Large intestine (tissue), 3 donors: ENCODE data around the gene TIRAP. TPM values are rescaled to one million over a fixed set of nuclear protein-coding genes. Genes with fewer than 3 reads are reported as not detected.

ENCODE experiments used
- DNase-seq, 2 donors: peaks; one replicate each; pipeline versions ENCODE4 v3.0.0 to v3.0.0-alpha.2; 2013
- H3K27ac ChIP-seq: one replicate; pipeline ENCODE4 v1.5.1; 2013; ENCODE audit warnings: low read length
- H3K27me3 ChIP-seq: 2 replicates; pipeline ENCODE4 v1.6.1; 2013; ENCODE audit warnings: low read length; ENCODE audit not compliant: control insufficient read depth, insufficient read depth
- H3K36me3 ChIP-seq: 2 replicates; pipeline ENCODE4 v1.6.1; 2013; ENCODE audit warnings: low read length; ENCODE audit not compliant: control insufficient read depth, insufficient read depth
- H3K4me1 ChIP-seq: one replicate; pipeline ENCODE4 v1.6.1; 2013; ENCODE audit warnings: low read length; ENCODE audit not compliant: control insufficient read depth, insufficient read depth
- H3K4me3 ChIP-seq: one replicate; pipeline ENCODE4 v1.5.1; 2013; ENCODE audit warnings: low read length
- H3K9me3 ChIP-seq: one replicate; pipeline ENCODE4 v1.6.1; 2013; ENCODE audit warnings: mild to moderate bottlenecking, low read depth, low read length, moderate library complexity; ENCODE audit not compliant: control insufficient read depth
- WGBS: methylation state at CpG from one replicate; pipeline ENCODE4 v1.1.5; 2013; ENCODE audit warnings: low lambda C conversion rate; ENCODE audit not compliant: insufficient coverage; 5-methylcytosine and 5-hydroxymethylcytosine counted together
- polyA plus RNA-seq: library from polyadenylated mRNA; unstranded; fragments of 120-200 nt; gene quantifications from one replicate; pipeline ENCODE4 v1.2.1, GENCODE V29; 2013

Gene TIRAP
- polyA plus RNA-seq, 1 donor = 13.2 TPM

DNA sequence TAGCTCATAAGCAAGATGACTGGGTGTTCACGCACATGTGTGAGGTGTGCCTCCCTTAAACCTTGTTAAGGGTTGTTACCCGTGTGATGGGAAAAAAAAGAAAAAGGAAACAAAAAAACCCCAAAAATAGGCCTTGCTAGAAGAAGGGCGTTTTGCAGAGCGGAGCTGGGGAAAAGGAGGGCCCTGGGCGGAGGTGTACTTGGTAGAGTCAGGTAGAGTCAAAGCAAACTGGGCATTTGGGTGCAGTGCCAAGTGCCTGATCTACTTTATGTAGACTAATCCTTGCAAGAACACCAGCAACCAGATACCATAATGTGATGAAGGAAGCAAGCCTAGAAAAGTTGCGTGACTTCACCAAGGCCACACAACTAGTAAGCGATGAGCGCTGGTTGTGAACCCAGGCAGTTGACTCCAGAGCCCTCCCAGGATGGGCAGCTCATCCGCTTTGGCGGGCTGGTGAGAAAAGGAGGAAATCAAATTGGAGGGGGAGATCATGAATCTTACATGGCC, 1.2 kb upstream of the TIRAP start:
- Histone ChIP-seq H3K4me1 (peaks cover 7% of the 10 kb centered on the region), H3K27me3 (no peaks in the 10 kb centered on the region), H3K9me3 (no peaks in the 10 kb centered on the region), H3K4me3 (peak overlapping the region; percentile 78), H3K27ac (no peak overlapping the region), H3K36me3 (peaks cover 14% of the 10 kb centered on the region)
- DNase-seq = no peak
- WGBS = 95% methylated on average over 4 of the region's 10 CpGs

DNA sequence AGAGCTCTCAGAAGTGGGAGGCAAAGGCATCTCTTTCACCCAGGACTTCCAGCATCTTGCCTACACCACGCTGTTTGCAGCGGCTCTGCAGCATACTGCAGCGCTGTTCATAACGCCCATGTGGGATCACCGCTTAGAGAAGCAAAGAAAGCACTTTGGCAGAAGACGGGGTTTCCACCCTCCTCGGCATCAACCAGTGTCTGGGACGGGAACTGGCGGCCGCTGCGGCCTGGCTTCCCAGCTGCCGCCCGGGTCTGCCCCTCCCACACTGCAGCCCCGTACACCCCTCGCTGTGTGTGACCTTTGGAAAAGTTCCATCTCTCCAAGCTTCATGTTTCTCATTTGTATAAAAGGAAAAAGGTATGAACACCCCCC, 545 bp upstream of the TIRAP start:
- Histone ChIP-seq H3K27ac (peak overlapping the region; percentile 86), H3K27me3 (no peaks in the 10 kb centered on the region), H3K4me1 (peaks cover 7% of the 10 kb centered on the region), H3K9me3 (no peaks in the 10 kb centered on the region), H3K36me3 (peaks cover 9% of the 10 kb centered on the region), H3K4me3 (peak overlapping the region; percentile 78)
- peak in 1 of 2 donors; percentile 68 for DNase-seq
- no CpG with 5 or more reads among the region's 15 CpGs for WGBS

DNA sequence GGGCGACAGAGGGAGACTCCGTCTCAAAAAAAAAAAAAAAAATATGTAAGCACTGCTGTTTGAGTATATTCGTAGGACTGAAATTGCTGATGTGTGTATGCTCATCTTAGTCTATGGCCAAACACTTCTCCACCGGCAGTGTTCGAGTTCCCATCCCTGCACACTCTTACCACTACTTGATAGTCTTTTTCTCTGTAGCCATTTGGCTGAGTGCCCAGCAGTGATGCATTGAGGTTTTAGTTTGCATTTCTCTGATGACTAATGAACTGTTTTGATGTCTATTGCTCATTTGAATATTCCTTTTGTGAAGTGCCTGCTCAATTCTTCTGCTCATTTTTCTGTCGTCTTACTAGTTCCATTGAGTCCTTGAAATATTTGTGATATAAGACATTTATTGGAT, 1.9 kb downstream of the TIRAP start:
- Histone ChIP-seq H3K4me1 (peaks cover 7% of the 10 kb centered on the region), H3K9me3 (no peaks in the 10 kb centered on the region), H3K27ac (no peak overlapping the region), H3K27me3 (no peaks in the 10 kb centered on the region), H3K36me3 (peaks cover 3% of the 10 kb centered on the region), H3K4me3 (no peak overlapping the region)
- 100% methylated on average over 3 of the region's 6 CpGs for WGBS
- no peak for DNase-seq

DNA sequence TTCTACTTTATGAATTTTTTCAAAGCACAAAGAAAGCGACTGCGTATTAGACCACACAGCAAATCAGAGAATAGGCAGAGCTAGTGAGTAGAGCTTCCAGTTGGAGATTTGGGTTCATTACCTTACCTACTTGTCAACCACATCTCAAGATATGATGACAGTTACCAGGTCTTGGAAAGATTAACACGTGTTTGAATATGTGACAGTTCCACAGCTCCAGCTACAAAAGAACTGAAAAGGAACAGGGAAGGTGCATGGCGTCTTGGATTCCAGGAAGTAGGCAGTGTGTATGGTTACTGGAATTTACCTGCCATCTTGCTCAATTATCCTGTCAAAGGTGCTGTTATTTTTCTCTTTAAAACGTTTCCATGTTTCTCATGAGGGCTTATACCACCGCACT, 5.3 kb downstream of the TIRAP start:
- Histone ChIP-seq H3K4me1 (no peaks in the 10 kb centered on the region), H3K36me3 (peaks cover 31% of the 10 kb centered on the region), H3K4me3 (no peak overlapping the region), H3K27me3 (no peaks in the 10 kb centered on the region), H3K9me3 (no peaks in the 10 kb centered on the region), H3K27ac (no peak overlapping the region)
- no CpG with 5 or more reads among the region's 6 CpGs for WGBS
- DNase-seq = no peak

DNA sequence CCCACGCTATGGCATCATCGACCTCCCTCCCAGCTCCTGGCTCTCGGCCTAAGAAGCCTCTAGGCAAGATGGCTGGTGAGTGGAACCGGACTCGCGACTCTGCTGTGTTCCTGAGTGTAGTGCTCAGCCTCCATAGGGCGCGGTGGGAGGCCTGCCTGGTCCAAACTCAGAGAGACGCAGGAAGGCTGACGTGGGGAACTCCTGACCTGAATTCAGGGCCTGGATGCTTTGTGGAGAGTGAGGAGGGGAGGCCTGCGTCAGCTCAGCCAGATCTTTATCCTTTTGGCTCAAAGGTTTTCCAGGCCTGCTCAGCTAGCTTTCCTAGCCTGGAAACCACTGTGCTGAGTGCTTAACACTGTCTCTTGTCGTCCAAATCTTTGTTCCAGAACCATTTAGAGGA, 8.0 kb downstream of the TIRAP start:
- no peaks in the 10 kb centered on the region for H3K9me3 ChIP-seq
- WGBS = no CpG with 5 or more reads among the region's 12 CpGs
- H3K27ac ChIP-seq = no peak overlapping the region
- no peak for DNase-seq
- no peaks in the 10 kb centered on the region for H3K27me3 ChIP-seq
- H3K36me3 ChIP-seq = peaks cover 46% of the 10 kb centered on the region
- H3K4me3 ChIP-seq = no peak overlapping the region
- no peaks in the 10 kb centered on the region for H3K4me1 ChIP-seq

DNA sequence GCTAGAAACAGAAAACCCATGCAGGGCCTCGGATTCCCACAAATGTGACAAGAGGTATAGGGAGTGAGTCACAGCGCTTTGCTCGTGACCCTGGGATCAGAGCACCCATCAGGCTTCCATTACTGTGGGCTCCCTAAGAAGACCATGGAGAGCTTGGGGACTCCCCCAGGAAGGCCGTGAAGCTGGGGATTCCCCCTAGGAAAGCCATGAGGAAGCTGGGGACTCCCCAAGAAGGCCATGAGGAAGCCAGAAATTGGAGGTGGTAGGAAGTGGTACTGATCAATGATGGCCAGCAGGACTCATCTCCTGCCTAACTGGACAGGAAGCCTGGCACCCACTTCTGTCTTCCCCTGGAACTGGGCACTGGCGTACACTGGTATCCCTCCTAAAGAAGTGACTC, 10.8 kb downstream of the TIRAP start:
- no peak for DNase-seq
- no peaks in the 10 kb centered on the region for H3K9me3 ChIP-seq
- H3K36me3 ChIP-seq = peaks cover 49% of the 10 kb centered on the region
- H3K27ac ChIP-seq = no peak overlapping the region
- no peak overlapping the region for H3K4me3 ChIP-seq
- no peaks in the 10 kb centered on the region for H3K4me1 ChIP-seq
- WGBS = no CpG with 5 or more reads among the region's 5 CpGs
- no peaks in the 10 kb centered on the region for H3K27me3 ChIP-seq

DNA sequence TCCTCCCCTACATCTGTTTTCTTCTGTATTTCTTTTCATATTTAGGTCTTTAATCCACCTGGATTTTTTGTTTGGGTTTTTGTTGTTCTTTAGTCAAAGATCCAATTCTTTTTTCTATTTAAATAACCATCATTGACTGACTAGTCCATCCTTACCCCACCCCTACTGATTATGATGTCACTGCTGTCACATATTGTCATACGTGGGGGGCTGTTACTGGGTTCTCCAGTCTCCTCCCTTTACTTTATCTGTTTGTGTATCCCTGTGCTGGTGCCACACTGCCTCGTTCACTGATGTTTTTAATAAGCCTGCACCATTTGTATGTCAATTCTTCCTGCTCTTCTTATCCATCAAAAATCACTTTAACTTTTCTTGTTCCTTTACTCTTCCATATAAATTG, 14.1 kb downstream of the TIRAP start:
- DNase-seq = no peak
- no peak overlapping the region for H3K4me3 ChIP-seq
- WGBS = no CpG with 5 or more reads among the region's 2 CpGs
- H3K27me3 ChIP-seq = no peaks in the 10 kb centered on the region
- peaks cover 35% of the 10 kb centered on the region for H3K36me3 ChIP-seq
- H3K27ac ChIP-seq = no peak overlapping the region
- no peaks in the 10 kb centered on the region for H3K9me3 ChIP-seq
- no peaks in the 10 kb centered on the region for H3K4me1 ChIP-seq

DNA sequence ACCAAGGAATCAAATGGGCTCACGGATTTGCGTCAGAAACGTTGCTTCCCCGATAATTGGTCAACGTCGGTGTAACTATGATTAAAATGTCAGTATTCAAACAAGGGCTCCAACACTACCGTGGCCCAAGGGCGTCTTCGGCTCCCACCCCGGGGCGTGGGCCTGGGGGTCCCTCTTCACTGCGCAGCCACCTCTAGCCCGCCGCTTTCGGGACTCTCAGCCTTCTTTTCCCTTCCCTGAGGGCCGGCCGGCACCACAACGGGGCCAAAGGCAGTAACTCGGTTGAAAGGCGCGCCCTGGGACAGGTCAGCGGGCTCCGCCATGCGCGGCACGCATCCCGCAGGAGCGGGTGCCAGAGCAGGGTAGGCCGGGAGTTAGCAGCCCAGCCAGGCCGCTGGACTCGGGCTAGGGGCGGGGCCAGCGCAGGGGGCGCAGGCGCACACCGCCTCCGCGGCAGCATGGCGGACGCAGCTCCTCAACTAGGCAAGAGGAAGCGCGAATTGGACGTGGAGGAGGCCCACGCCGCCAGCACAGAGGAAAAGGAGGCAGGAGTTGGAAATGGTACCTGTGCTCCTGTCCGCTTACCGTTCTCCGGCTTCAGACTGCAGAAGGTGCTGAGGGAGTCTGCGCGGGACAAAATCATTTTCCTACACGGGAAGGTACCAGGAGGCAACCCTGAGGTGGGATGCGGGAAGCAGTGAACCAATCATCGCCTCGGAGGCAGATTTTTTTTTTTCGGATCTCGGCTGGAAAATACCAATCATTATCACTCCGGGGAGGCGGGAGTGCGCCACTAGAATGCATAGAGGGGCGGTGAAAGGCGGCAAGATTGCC, 20.9 kb downstream of the TIRAP start, which contains the start of gene DCPS:
Gene DCPS (plus strand): TSS at position 438 of the 834 bp plus-strand sequence. CDS start 21 bp downstream, at position 459.
- Histone ChIP-seq H3K27ac (peak within 1 kb of the TSS; percentile 66), H3K4me1 (no peaks in the 10 kb centered on the region), H3K27me3 (no peaks in the 10 kb centered on the region), H3K36me3 (peaks cover 4% of the 10 kb centered on the region), H3K4me3 (peak within 1 kb of the TSS; percentile 55), H3K9me3 (no peaks in the 10 kb centered on the region)
- WGBS = 13% methylated on average over 4 of the region's 61 CpGs
- peak; percentile 89 to 94 for DNase-seq

DNA sequence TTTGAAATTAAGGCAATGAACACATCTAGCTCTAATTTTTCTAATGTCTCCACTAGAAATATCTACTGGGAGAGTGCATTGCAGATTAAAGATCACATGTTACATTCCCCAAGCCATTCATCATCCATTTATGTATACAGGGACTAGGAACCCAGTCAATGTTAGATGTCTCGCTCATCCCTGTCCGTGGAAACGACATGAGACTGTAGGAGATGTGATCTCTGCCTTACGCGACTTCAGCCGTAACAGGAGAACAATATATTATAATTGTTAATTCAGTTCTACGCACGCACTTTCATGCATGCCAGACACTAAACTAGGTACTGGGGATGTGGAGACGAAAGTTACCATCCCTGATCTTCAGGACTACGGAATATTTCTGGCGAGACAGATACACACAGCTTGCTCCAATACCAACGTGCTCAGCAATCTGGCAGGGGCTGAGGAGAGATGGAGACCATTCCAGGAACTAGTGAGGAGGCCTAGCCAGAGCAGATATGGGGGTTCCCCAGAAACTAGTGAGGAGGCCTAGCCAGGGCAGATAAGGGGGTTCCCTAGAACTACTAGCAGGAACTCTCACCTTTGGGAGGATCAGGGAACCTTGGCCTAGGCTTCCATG, 21.7 kb downstream of the TIRAP start:
- Histone ChIP-seq H3K4me3 (peak overlapping the region; percentile 55), H3K36me3 (peaks cover 6% of the 10 kb centered on the region), H3K9me3 (no peaks in the 10 kb centered on the region), H3K27ac (peak overlapping the region; percentile 36), H3K4me1 (no peaks in the 10 kb centered on the region), H3K27me3 (no peaks in the 10 kb centered on the region)
- DNase-seq = no peak
- WGBS = no CpG with 5 or more reads among the region's 12 CpGs

DNA sequence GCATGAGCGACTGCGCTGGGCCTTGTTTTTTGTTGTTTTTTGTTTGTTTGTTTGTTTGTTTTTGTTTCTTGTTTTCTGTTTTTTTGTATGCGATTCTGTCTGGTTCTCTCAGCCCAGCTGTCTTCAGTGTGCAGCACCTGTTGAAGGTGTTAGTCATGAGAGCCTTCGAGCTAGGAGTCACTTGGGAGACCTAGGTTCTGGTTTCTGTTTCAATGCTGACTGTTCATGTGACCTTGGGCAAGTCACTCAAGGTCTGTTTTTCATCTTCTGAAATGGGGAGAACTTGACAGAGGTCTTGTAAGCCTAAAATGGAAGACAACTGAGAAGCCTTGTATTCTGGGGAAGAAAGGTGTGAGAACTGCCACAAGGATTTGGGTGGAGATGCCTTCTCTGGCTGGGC, 22.8 kb downstream of the TIRAP start:
- DNase-seq = no peak
- 100% methylated on average over 2 of the region's 4 CpGs for WGBS
- no peak overlapping the region for H3K27ac ChIP-seq

More for the DNA sequence above, 22.8 kb downstream of the TIRAP start:
- Histone ChIP-seq H3K4me3 (no peak overlapping the region), H3K4me1 (no peaks in the 10 kb centered on the region), H3K27me3 (no peaks in the 10 kb centered on the region), H3K9me3 (no peaks in the 10 kb centered on the region), H3K36me3 (peaks cover 12% of the 10 kb centered on the region)
